ENCODE results near the gene TRMT6.

DNA sequence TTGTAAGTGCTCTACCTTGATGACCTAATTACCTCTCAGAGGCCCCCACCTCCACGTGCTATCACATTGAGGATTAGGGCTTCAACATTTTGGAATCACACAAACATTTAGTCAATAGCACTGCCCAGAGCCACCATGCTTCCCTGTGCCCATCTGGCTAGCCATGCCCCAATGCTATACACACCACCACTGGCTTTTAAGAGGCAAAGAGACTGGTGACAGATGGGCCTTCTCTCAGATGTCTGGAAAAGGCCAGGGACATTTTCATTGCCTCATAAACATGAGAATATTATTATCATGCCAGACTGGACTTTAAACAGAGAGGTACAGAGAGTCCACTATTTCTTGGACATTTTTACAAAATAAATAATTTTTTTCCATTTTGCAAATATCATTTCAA, 29.8 kb downstream of the TRMT6 start:
- no peak for TF ChIP-seq EZH2 (IDR thresholded peaks at IDR 0.05; ENCODE audit: insufficient read depth, poor library complexity, severe bottlenecking)
- TF ChIP-seq EZH2phosphoT487 (IDR thresholded peaks at IDR 0.05; ENCODE audit: insufficient read depth, low read depth): no peak
